AG10803 (cell line): ENCODE measurements around the gene ARHGAP4.

ENCODE experiments used
- DNase-seq: peaks from one replicate; pipeline ENCODE4 v3.0.0; 2010; ENCODE audit warnings: low read depth
- H3K4me3 ChIP-seq: 2 replicates; pipeline ENCODE4 v1.5.1; 2011; ENCODE audit warnings: mild to moderate bottlenecking, low read length, control low read depth
- CTCF ChIP-seq: conservative IDR thresholded peaks from 2 replicates; pipeline ENCODE4 v1.5.1; 2011; ENCODE audit warnings: mild to moderate bottlenecking, low read length, control low read depth, inconsistent platforms

ARHGAP4 gene

GRCh38 chrX:153934762-153935325 is 8.8 kb upstream of the ARHGAP4 start, which contains the start of gene NAA10:
Gene NAA10, minus strand, starts transcription at chrX:153935037. Its CDS starts 133 bp downstream, at chrX:153934904.
- peak within 1 kb of the TSS; percentile 71 for H3K4me3 ChIP-seq
- DNase-seq, result peak; percentile 59
- no peak for TF ChIP-seq CTCF

GRCh38 chrX:153934148-153934761 is 8.2 kb upstream of the ARHGAP4 start:
- no peak for TF ChIP-seq CTCF
- DNase-seq, result no peak
- H3K4me3 ChIP-seq, result peak overlapping the region; percentile 71

GRCh38 chrX:153933748-153934147 is 7.7 kb upstream of the ARHGAP4 start:
- TF ChIP-seq CTCF, result no peak
- peak; percentile 52 for DNase-seq
- H3K4me3 ChIP-seq, result peak overlapping the region; percentile 71

GRCh38 chrX:153932220-153932915 is 6.3 kb upstream of the ARHGAP4 start:
- no peak overlapping the region for H3K4me3 ChIP-seq
- DNase-seq, result no peak
- no peak for TF ChIP-seq CTCF

- H3K4me3 ChIP-seq, result no peak overlapping the region
- TF ChIP-seq CTCF, result no peak
- DNase-seq, result no peak
These were observed 5.7 kb upstream of the ARHGAP4 start for GRCh38 chrX:153931748-153932147.

- no peak for TF ChIP-seq CTCF
- DNase-seq, result no peak
- H3K4me3 ChIP-seq, result no peak overlapping the region
These were observed 5.1 kb upstream of the ARHGAP4 start for GRCh38 chrX:153931151-153931550.
